ENCODE results near the gene TSPAN4. TPM values are rescaled to one million over a fixed set of nuclear protein-coding genes. Genes with fewer than 3 reads are reported as not detected.

Gene TSPAN4
- polyA plus RNA-seq, 4 donors = 5.1 to 53.3 (median 10.2) TPM

- Histone ChIP-seq H3K36me3 (ENCODE audit: control insufficient read depth in 3 of 3, insufficient read depth in 2 of 3, low read depth in 1 of 3, low read length in 3 of 3) (peaks cover 0 to 49% (median 3%) of the 10 kb centered on the region in 3 donors), H3K4me3 (ENCODE audit: low read depth in 1 of 3, low read length in 3 of 3) (no peak overlapping the region), H3K27ac (ENCODE audit: low read depth in 1 of 3, low read length in 2 of 3) (no peak overlapping the region), H3K4me1 (ENCODE audit: control insufficient read depth in 3 of 3, insufficient read depth in 2 of 3, low read depth in 1 of 3, low read length in 2 of 3) (peaks cover 0 to 19% (median 0%) of the 10 kb centered on the region in 3 donors), H3K27me3 (ENCODE audit: control insufficient read depth in 3 of 3, insufficient read depth in 3 of 3, low read length in 3 of 3) (no peaks in the 10 kb centered on the region), H3K9me3 (ENCODE audit: control insufficient read depth in 2 of 2, insufficient read depth in 1 of 2, low read depth in 1 of 2, low read length in 1 of 2) (no peaks in the 10 kb centered on the region)
- DNase-seq (no peak), FAIRE-seq (no peak)
- WGBS, 3 donors = 81 to 87% (median 85%) methylated on average over 27 to 28 of the region's 28 CpGs
Measured at GRCh38 chr11:802693-803466, 39.8 kb upstream of the TSPAN4 start.

GRCh38 chr11:803467-803742 is 39.2 kb upstream of the TSPAN4 start:
- no peaks in the 10 kb centered on the region for H3K27me3 ChIP-seq (ENCODE audit: control insufficient read depth in 3 of 3, insufficient read depth in 3 of 3, low read length in 3 of 3)
- no peak overlapping the region for H3K27ac ChIP-seq (ENCODE audit: low read depth in 1 of 3, low read length in 2 of 3)
- WGBS, 3 donors = 81 to 87% (median 86%) methylated on average over 8 of the region's 8 CpGs
- no peak for FAIRE-seq
- peaks cover 0 to 49% (median 3%) of the 10 kb centered on the region in 3 donors for H3K36me3 ChIP-seq (ENCODE audit: control insufficient read depth in 3 of 3, insufficient read depth in 2 of 3, low read depth in 1 of 3, low read length in 3 of 3)
- H3K4me1 ChIP-seq (ENCODE audit: control insufficient read depth in 3 of 3, insufficient read depth in 2 of 3, low read depth in 1 of 3, low read length in 2 of 3) = peaks cover 0 to 21% (median 1%) of the 10 kb centered on the region in 3 donors
- no peak overlapping the region for H3K4me3 ChIP-seq (ENCODE audit: low read depth in 1 of 3, low read length in 3 of 3)
- DNase-seq = no peak
- no peaks in the 10 kb centered on the region for H3K9me3 ChIP-seq (ENCODE audit: control insufficient read depth in 2 of 2, insufficient read depth in 1 of 2, low read depth in 1 of 2, low read length in 1 of 2)

- WGBS, 3 donors = 31 to 49% (median 40%) methylated on average over 23 to 26 of the region's 26 CpGs
- Histone ChIP-seq H3K9me3 (ENCODE audit: control insufficient read depth in 2 of 2, insufficient read depth in 1 of 2, low read depth in 1 of 2, low read length in 1 of 2) (no peaks in the 10 kb centered on the region), H3K27ac (ENCODE audit: low read depth in 1 of 3, low read length in 2 of 3) (no peak overlapping the region), H3K36me3 (ENCODE audit: control insufficient read depth in 3 of 3, insufficient read depth in 2 of 3, low read depth in 1 of 3, low read length in 3 of 3) (peaks cover 0 to 48% (median 3%) of the 10 kb centered on the region in 3 donors), H3K27me3 (ENCODE audit: control insufficient read depth in 3 of 3, insufficient read depth in 3 of 3, low read length in 3 of 3) (no peaks in the 10 kb centered on the region), H3K4me1 (ENCODE audit: control insufficient read depth in 3 of 3, insufficient read depth in 2 of 3, low read depth in 1 of 3, low read length in 2 of 3) (peaks cover 0 to 26% (median 3%) of the 10 kb centered on the region in 3 donors), H3K4me3 (ENCODE audit: low read depth in 1 of 3, low read length in 3 of 3) (peak overlapping the region in 2 of 3 donors; percentile 46 to 59)
- FAIRE-seq (no peak), DNase-seq (no peak)
Measured at GRCh38 chr11:803770-804598, 38.7 kb upstream of the TSPAN4 start.

GRCh38 chr11:804599-804964 is 38.1 kb upstream of the TSPAN4 start:
- Histone ChIP-seq H3K4me3 (ENCODE audit: low read depth in 1 of 3, low read length in 3 of 3) (peak overlapping the region; percentile 33 to 59 (median 46)), H3K9me3 (ENCODE audit: control insufficient read depth in 2 of 2, insufficient read depth in 1 of 2, low read depth in 1 of 2, low read length in 1 of 2) (no peaks in the 10 kb centered on the region), H3K27me3 (ENCODE audit: control insufficient read depth in 3 of 3, insufficient read depth in 3 of 3, low read length in 3 of 3) (no peaks in the 10 kb centered on the region), H3K4me1 (ENCODE audit: control insufficient read depth in 3 of 3, insufficient read depth in 2 of 3, low read depth in 1 of 3, low read length in 2 of 3) (peaks cover 0 to 26% (median 3%) of the 10 kb centered on the region in 3 donors), H3K27ac (ENCODE audit: low read depth in 1 of 3, low read length in 2 of 3) (peak overlapping the region in 2 of 3 donors; percentile 32 to 58), H3K36me3 (ENCODE audit: control insufficient read depth in 3 of 3, insufficient read depth in 2 of 3, low read depth in 1 of 3, low read length in 3 of 3) (peaks cover 0 to 42% (median 3%) of the 10 kb centered on the region in 3 donors)
- FAIRE-seq = no peak
- 2 to 4% (median 4%) methylated on average over 9 to 18 of the region's 18 CpGs for WGBS, 3 donors
- DNase-seq = peak in 1 of 2 donors; percentile 25

GRCh38 chr11:808427-809286 is 34.0 kb upstream of the TSPAN4 start:
- Histone ChIP-seq H3K4me1 (ENCODE audit: control insufficient read depth in 3 of 3, insufficient read depth in 2 of 3, low read depth in 1 of 3, low read length in 2 of 3) (peaks cover 0 to 30% (median 3%) of the 10 kb centered on the region in 3 donors), H3K4me3 (ENCODE audit: low read depth in 1 of 3, low read length in 3 of 3) (peak overlapping the region; percentile 54 to 98 (median 74)), H3K27ac (ENCODE audit: low read depth in 1 of 3, low read length in 2 of 3) (peak overlapping the region; percentile 96 to 99 (median 98)), H3K9me3 (ENCODE audit: control insufficient read depth in 2 of 2, insufficient read depth in 1 of 2, low read depth in 1 of 2, low read length in 1 of 2) (no peaks in the 10 kb centered on the region), H3K27me3 (ENCODE audit: control insufficient read depth in 3 of 3, insufficient read depth in 3 of 3, low read length in 3 of 3) (no peaks in the 10 kb centered on the region), H3K36me3 (ENCODE audit: control insufficient read depth in 3 of 3, insufficient read depth in 2 of 3, low read depth in 1 of 3, low read length in 3 of 3) (peaks cover 10 to 37% (median 18%) of the 10 kb centered on the region in 3 donors)
- WGBS, 3 donors = 22 to 26% (median 26%) methylated on average over 36 of the region's 36 CpGs
- no peak for DNase-seq
- no peak for FAIRE-seq

- 0% methylated on average over 56 to 81 of the region's 81 CpGs for WGBS, 3 donors
- no peak for FAIRE-seq
Measured at GRCh38 chr11:809287-810039, 33.2 kb upstream of the TSPAN4 start, which contains the start of gene RPLP2. Gene RPLP2, plus strand, starts transcription at chr11:809967. Its CDS starts 268 bp downstream, at chr11:810235.

GRCh38 chr11:810040-810567 is 32.5 kb upstream of the TSPAN4 start:
- WGBS, 3 donors = 0 to 1% (median 0%) methylated on average over 43 to 55 of the region's 55 CpGs
- no peaks in the 10 kb centered on the region for H3K9me3 ChIP-seq (ENCODE audit: control insufficient read depth in 2 of 2, insufficient read depth in 1 of 2, low read depth in 1 of 2, low read length in 1 of 2)
- peak in 1 of 2 donors; percentile 48 for DNase-seq

More at GRCh38 chr11:809287-810039, 33.2 kb upstream of the TSPAN4 start, which contains the start of gene RPLP2:
- DNase-seq = peak; percentile 98 to 99
- Histone ChIP-seq H3K9me3 (ENCODE audit: control insufficient read depth in 2 of 2, insufficient read depth in 1 of 2, low read depth in 1 of 2, low read length in 1 of 2) (no peaks in the 10 kb centered on the region), H3K4me3 (ENCODE audit: low read depth in 1 of 3, low read length in 3 of 3) (peak within 1 kb of the TSS; percentile 74 to 98 (median 86)), H3K36me3 (ENCODE audit: control insufficient read depth in 3 of 3, insufficient read depth in 2 of 3, low read depth in 1 of 3, low read length in 3 of 3) (peaks cover 13 to 42% (median 18%) of the 10 kb centered on the region in 3 donors), H3K27ac (ENCODE audit: low read depth in 1 of 3, low read length in 2 of 3) (peak within 1 kb of the TSS; percentile 96 to 99 (median 98)), H3K27me3 (ENCODE audit: control insufficient read depth in 3 of 3, insufficient read depth in 3 of 3, low read length in 3 of 3) (no peaks in the 10 kb centered on the region), H3K4me1 (ENCODE audit: control insufficient read depth in 3 of 3, insufficient read depth in 2 of 3, low read depth in 1 of 3, low read length in 2 of 3) (peaks cover 0 to 22% (median 3%) of the 10 kb centered on the region in 3 donors)

More at GRCh38 chr11:810040-810567, 32.5 kb upstream of the TSPAN4 start:
- peaks cover 0 to 18% (median 3%) of the 10 kb centered on the region in 3 donors for H3K4me1 ChIP-seq (ENCODE audit: control insufficient read depth in 3 of 3, insufficient read depth in 2 of 3, low read depth in 1 of 3, low read length in 2 of 3)
- H3K4me3 ChIP-seq (ENCODE audit: low read depth in 1 of 3, low read length in 3 of 3) = peak overlapping the region; percentile 74 to 98 (median 86)
- no peaks in the 10 kb centered on the region for H3K27me3 ChIP-seq (ENCODE audit: control insufficient read depth in 3 of 3, insufficient read depth in 3 of 3, low read length in 3 of 3)
- H3K27ac ChIP-seq (ENCODE audit: low read depth in 1 of 3, low read length in 2 of 3) = peak overlapping the region; percentile 68 to 99 (median 98)
- H3K36me3 ChIP-seq (ENCODE audit: control insufficient read depth in 3 of 3, insufficient read depth in 2 of 3, low read depth in 1 of 3, low read length in 3 of 3) = peaks cover 15 to 48% (median 18%) of the 10 kb centered on the region in 3 donors
- no peak for FAIRE-seq

Data from small intestine (tissue), 7 donors.